GM21447 (cell line): Measurements from ENCODE around the gene EDC3.
"Not testable (repeated sequence)": the region's sequence is repeated elsewhere in the genome, so short reads cannot be mapped to it uniquely, and the experiment has no call there.

Experiments used
- ATAC-seq: cut with Tn5 transposase; IDR thresholded peaks from one replicate; pipeline ENCODE4 v1.9.1; 2021; ENCODE audit not compliant: unreplicated experiment

EDC3 gene, protein sequence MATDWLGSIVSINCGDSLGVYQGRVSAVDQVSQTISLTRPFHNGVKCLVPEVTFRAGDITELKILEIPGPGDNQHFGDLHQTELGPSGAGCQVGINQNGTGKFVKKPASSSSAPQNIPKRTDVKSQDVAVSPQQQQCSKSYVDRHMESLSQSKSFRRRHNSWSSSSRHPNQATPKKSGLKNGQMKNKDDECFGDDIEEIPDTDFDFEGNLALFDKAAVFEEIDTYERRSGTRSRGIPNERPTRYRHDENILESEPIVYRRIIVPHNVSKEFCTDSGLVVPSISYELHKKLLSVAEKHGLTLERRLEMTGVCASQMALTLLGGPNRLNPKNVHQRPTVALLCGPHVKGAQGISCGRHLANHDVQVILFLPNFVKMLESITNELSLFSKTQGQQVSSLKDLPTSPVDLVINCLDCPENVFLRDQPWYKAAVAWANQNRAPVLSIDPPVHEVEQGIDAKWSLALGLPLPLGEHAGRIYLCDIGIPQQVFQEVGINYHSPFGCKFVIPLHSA

DNA sequence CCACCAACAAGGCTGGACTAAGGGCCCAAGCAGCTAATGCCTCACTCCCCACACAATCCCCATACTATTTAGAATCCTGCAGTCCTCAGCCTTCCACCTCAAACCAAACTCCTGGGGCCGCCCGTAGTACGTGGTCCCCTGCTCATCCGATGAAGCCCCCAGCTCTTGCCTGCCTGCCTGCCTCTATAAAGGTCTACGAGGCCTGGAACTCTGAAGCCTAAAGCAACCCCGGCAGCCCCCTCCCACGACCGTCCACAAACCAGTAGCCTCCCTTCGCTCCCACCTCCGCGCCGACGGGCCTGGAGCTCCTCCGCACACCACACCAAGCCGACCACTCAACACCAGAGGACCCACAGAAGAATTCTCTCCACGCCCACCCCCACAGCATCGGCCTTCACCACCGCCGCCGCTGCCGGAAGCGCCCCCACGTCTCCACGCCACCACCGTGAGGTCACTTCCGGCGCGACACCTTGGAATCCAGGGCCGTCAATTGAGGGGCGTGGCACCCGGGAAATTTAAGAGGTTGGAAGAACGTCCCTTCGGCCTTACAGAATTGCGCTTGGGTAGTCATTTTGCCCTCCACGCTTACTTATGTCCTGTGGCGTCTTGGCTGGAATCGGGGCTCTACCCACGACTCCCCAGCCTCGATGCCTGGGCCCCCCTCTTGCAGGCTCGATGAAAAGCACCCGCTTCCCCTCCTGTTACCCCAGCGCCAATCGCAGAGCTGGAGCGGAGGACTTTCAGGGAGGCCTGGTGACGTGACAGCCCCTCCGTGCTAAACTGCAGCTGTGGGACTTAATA, at the start of gene EDC3:
EDC3 (minus strand) TSS at position 428 of the 801 bp plus-strand sequence. CDS start 20,900 bp downstream, outside the sequence.
- ATAC-seq: peak; percentile 94

- no peak for ATAC-seq
Observed at GRCh38 chr15:74742422-74742821, 46.6 kb upstream of the EDC3 start.

DNA sequence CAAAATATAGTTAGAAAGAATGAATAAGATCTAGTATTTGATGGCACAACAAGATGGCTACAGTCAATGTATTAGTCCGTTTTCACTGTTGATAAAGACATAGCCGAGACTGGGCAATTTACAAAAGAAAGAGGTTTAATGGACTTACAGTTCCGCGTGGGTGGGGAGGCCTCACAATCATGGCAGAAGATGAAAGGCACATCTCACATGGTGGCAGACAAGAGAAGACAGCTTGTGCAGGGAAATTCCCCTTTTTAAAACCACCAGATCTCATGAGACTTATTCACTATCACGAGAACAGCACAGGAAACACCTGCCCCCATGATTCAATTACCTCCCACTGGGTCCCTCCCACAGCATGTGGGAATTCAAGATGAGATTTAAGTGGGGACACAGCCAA, 42.4 kb upstream of the EDC3 start:
- not testable (repeated sequence) for ATAC-seq

- ATAC-seq: no peak
Observed at GRCh38 chr15:74735305-74735704, 39.5 kb upstream of the EDC3 start.

GRCh38 chr15:74733269-74733668, 37.4 kb upstream of the EDC3 start:
- no peak for ATAC-seq

- ATAC-seq: no peak
Observed at GRCh38 chr15:74732846-74733245, 37.0 kb upstream of the EDC3 start.

GRCh38 chr15:74730619-74731316, 34.9 kb upstream of the EDC3 start:
- no peak for ATAC-seq

- ATAC-seq: not testable (repeated sequence)
Observed at GRCh38 chr15:74729372-74729771, 33.5 kb upstream of the EDC3 start.

DNA sequence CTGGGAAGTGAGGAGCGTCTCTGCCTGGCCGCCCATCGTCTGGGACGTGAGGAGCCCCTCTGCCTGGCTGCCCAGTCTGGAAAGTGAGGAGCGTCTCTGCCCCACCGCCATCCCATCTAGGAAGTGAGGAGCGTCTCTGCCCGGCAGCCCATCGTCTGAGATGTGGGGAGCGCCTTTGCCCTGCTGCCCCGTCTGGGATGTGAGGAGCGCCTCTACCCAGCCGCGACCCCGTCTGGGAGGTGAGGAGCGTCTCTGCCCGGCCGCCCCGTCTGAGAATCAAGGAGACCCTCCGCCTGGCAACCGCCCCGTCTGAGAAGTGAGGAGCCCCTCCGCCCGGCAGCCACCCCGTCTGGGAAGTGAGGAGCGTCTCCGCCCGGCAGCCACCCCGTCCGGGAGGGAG, 32.9 kb upstream of the EDC3 start:
- not testable (repeated sequence) for ATAC-seq

DNA sequence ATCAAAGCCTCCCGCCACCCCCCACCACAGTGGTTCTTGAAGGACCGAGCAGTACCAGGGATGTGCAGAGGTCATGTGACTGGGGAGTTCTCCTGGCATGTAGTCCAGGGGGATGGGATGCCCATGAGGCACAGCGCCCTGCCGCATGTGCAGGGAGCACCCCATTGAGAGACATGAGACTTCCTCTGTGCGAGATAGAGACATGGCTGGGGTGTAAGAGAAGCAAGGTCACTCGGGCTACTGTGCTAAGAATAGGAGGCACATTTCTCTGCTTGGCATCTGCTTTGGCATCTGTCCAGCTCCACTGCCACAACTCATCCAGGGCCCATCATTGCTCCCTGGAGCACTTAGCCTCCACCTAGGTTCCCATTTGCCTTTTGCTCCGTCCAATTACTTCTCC, 31.9 kb upstream of the EDC3 start:
- ATAC-seq: no peak

- no peak for ATAC-seq
Observed at GRCh38 chr15:74726774-74727164, 30.9 kb upstream of the EDC3 start.

DNA sequence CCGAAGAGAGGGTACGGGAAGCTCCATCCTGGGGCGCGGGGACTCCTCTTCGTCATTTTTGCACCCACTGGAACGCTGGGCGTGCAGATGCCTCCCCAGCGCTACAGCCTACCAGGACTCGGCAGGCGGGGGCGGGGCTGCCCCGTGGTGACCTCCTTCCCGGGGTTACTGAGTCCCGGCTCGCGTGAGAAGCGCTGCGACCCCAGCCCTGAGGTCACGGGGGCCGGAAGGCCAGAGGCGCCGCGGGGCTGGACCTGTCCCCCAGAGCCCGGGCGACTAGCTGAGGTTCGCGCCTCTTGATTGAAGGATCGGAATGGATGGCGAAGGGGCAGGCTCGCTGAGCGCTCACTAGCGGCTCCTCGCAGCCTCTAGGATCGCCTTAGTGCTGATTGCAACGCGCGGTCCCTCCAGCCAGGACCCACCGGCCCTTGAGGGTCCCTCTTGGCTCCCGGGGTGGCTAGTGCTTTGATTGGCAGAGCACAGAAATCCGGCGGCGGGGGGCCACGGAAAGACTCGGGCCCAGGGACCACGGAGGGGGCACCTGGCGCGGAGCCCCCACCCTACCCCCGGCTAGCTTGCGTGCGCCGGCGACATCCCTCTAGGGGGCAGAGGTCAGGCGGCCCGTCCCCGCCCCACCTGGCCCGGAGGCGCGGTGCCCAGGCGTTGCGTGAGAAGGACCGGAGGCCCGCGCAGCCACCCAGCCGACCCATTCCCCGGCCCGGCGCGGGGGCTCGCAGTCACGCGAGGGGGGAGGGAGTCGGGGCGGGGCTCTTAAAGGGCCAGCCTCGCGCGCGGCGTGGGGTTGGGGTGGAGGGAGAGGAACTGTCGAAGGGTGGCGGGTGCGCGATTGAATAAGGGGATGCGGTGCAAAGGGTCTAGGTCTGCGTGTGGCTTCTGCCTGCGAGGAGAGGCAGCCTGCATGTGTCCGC, 30.3 kb upstream of the EDC3 start:
- ATAC-seq: no peak

- no peak for ATAC-seq
Observed at GRCh38 chr15:74725225-74725774, 29.5 kb upstream of the EDC3 start, which contains the start of gene CYP1A1. Gene CYP1A1, minus strand, starts transcription at chr15:74725528. Its CDS starts 2,431 bp downstream, at chr15:74723097.

DNA sequence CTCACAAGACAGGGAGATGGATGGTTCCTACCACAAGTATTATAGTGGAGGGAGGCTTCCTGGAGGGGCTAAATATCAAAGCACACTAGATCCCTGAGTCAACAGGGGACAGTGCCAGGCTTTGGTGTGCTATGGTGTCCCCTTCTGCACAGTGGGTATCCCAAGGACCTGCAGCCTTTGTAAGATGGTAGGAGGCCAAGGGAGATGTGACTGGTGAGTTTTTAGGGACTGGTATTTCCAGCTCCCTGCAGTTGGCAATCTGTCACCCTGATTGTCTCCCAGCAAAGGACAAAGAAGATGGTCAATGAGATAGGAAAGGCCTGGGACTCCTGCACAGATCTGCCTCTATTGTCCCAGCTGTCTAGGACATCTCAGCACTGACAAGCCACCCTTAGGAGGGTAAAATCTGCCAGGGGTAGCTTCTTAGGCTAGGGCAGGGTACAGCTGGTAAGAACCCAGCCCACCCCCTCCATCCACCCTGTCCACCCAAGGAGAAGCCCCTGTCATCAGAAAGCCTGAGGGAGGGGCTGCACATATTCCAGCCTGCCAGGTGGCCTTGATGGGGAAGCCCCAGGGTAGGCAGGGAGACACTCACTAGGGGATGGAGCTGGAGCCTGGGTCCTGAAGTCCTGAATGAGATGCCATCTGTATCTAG, 28.9 kb upstream of the EDC3 start:
- no peak for ATAC-seq

DNA sequence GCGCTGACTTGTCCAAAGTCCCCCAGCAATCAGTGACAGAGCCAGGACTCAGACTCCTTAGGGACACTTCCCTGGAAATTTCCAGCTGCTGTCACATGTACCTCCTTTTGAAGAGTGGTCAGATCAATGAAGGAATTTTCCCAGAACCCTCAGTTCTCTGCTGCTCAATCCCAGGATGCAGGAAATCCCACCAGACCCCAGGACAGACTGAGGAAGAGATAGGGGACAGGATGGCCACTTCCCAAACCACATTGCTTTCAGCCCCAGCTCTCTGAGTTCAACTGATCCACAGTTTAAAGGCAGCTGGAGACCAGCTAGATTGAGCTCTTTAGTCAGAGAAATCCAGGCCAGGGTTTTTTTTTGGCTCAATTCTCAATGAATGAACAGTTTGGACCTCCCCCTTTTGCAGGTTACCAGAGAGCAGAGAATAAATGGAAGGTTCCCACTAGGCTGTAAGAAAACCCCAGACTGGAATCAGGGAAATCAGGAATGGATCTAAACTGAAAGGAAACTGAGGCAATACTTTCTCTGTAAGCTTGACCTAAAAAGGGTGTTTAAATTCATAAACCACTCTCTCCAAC, 28.0 kb upstream of the EDC3 start:
- no peak for ATAC-seq

DNA sequence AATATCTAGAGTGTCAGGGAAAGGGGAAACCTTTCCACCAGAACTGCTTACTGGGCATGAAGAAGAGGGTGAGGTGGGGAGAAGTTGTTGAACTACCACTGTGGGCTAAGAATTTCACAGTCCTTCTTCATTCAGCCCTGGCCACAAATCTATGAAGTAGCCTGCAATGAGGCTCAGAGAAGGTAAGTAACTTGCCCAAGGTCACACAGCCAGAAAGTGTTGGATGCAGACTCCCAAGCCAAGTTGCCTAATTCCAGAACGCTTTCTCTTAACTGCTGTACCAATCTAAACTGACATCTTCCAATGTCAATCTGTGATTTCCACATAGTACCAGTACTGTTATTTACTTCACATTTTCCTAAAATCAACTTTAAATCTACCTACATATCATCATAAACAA, 27.4 kb upstream of the EDC3 start:
- no peak for ATAC-seq

GRCh38 chr15:74722591-74722990, 26.8 kb upstream of the EDC3 start:
- ATAC-seq: no peak

- ATAC-seq: no peak
Observed at GRCh38 chr15:74716651-74717050, 20.8 kb upstream of the EDC3 start.

DNA sequence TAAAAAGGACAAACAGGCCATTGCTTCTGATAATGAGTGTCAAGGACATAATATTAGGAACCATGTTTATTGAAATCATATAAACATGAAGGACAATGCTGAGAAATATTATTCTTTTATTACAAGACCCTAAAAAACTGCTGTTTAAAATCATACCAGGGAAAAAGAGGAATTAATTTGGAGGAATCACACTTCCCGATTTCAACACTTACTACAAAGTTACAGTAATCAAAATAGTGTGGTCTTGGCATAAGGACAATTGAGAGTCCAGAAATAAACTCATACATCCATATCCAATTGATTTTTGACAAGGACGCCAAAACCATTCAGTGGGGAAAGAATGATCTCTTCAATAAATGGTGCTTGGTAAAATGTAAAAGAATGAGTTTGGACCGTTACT, 16.5 kb upstream of the EDC3 start:
- ATAC-seq: no peak
